ENCODE measurements around the gene CNPY1. TPM values are rescaled to one million over a fixed set of nuclear protein-coding genes. Genes with fewer than 3 reads are reported as not detected.

The CNPY1 gene
- total RNA-seq, 2 donors from 2014 or later: 0.33 TPM; not detected in 1

DNA sequence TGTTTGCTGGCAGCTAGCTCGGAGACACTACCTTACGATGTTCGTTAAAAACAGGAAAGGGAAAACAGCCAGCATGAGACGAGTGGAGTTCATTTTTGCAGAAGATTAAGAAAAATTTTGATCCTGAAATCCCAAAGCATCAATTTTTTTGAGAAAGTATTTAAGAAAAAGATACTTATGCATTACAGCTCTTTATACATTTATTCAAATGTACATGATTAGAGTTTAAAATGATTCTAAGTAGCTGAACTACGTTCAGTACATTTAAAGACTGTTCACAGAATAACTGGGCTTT is 34.7 kb downstream of the CNPY1 start:
- no peak overlapping the region for H3K27ac Mint-ChIP-seq
- TF ChIP-seq CTCF (conservative IDR thresholded peaks at IDR 0.05): no peak
- WGBS, 2 experiments (ENCODE audit: insufficient coverage in 1 of 2, insufficient read length in 1 of 2): 22 to 25% methylated on average over 4 to 5 of the region's 5 CpGs
- DNase-seq: no peak
- H3K36me3 Mint-ChIP-seq (ENCODE audit: low read depth): no peaks in the 10 kb centered on the region
- Histone ChIP-seq H3K4me3 (ENCODE audit: low read length) (no peak overlapping the region), H3K36me3 (ENCODE audit: control insufficient read depth, insufficient read depth, low read length) (no peaks in the 10 kb centered on the region), H3K9ac (ENCODE audit: extremely low read depth, low read length, poor library complexity, severe bottlenecking) (no peak overlapping the region), H3K4me1 (ENCODE audit: control insufficient read depth, insufficient read depth, low read length) (no peaks in the 10 kb centered on the region), H3K27ac (ENCODE audit: low read depth, low read length) (no peak overlapping the region), H3K27me3 (ENCODE audit: control insufficient read depth, insufficient read depth, low read length, poor library complexity, severe bottlenecking) (peaks cover 98% of the 10 kb centered on the region), H3K9me3 (ENCODE audit: control insufficient read depth, low read length) (no peaks in the 10 kb centered on the region)
- no peak overlapping the region for H3K4me3 Mint-ChIP-seq
- H3K4me1 Mint-ChIP-seq: peaks cover 23% of the 10 kb centered on the region
- H3K9me3 Mint-ChIP-seq: no peaks in the 10 kb centered on the region
- H3K27me3 Mint-ChIP-seq (ENCODE audit: insufficient read depth): peaks cover 98% of the 10 kb centered on the region

DNA sequence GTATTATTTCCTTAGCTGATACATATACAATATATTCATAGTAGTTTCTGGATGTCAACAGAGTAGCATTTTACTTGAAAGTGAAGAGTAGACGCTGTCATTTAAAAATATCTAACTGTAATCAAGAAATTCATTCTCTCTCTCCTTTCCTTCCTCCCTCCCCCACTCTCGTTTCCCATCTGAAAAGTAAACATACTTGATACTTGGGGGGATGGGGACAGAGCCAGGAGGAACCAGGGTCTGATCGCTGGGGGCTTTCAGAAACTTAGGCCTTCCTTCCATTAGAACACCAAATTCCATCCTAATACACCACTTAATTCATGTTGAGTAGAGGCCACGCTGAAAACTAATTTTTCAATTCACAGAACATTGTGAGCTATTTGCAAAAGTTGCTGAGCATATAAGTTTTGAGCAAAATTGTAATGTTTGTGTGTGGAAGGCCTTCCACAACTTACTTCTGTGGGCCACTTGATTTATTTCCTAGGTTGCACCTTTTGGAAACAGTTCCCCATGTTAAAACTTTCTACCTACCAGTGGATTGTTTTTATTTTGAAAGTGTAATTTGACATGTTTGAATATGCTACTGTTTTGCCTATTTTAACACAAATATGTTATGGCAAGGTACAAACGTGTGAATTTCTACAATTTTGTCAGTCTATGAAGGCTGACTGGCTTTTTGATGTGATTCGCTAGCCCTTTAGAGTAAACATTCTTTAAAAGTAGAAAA is 35.2 kb downstream of the CNPY1 start:
- peaks cover 98% of the 10 kb centered on the region for H3K27me3 ChIP-seq (ENCODE audit: control insufficient read depth, insufficient read depth, low read length, poor library complexity, severe bottlenecking)
- no peaks in the 10 kb centered on the region for H3K4me1 ChIP-seq (ENCODE audit: control insufficient read depth, insufficient read depth, low read length)
- no peak overlapping the region for H3K4me3 Mint-ChIP-seq
- TF ChIP-seq CTCF (conservative IDR thresholded peaks at IDR 0.05): no peak
- peak; percentile 34 for DNase-seq
- H3K27ac Mint-ChIP-seq: no peak overlapping the region
- WGBS, 2 experiments (ENCODE audit: insufficient coverage in 1 of 2, insufficient read length in 1 of 2): 3 to 7% methylated on average over 3 to 5 of the region's 6 CpGs
- no peak overlapping the region for H3K27ac ChIP-seq (ENCODE audit: low read depth, low read length)
- no peak overlapping the region for H3K9ac ChIP-seq (ENCODE audit: extremely low read depth, low read length, poor library complexity, severe bottlenecking)
- H3K9me3 ChIP-seq (ENCODE audit: control insufficient read depth, low read length): no peaks in the 10 kb centered on the region
- H3K9me3 Mint-ChIP-seq: no peaks in the 10 kb centered on the region
- peaks cover 98% of the 10 kb centered on the region for H3K27me3 Mint-ChIP-seq (ENCODE audit: insufficient read depth)
- no peaks in the 10 kb centered on the region for H3K36me3 ChIP-seq (ENCODE audit: control insufficient read depth, insufficient read depth, low read length)
- no peak overlapping the region for H3K4me3 ChIP-seq (ENCODE audit: low read length)
- peaks cover 23% of the 10 kb centered on the region for H3K4me1 Mint-ChIP-seq
- H3K36me3 Mint-ChIP-seq (ENCODE audit: low read depth): no peaks in the 10 kb centered on the region

- Histone ChIP-seq H3K4me3 (ENCODE audit: low read length) (peak overlapping the region; percentile 73), H3K36me3 (ENCODE audit: control insufficient read depth, insufficient read depth, low read length) (no peaks in the 10 kb centered on the region), H3K9me3 (ENCODE audit: control insufficient read depth, low read length) (no peaks in the 10 kb centered on the region), H3K27ac (ENCODE audit: low read depth, low read length) (peak overlapping the region; percentile 94), H3K27me3 (ENCODE audit: control insufficient read depth, insufficient read depth, low read length, poor library complexity, severe bottlenecking) (peaks cover 98% of the 10 kb centered on the region), H3K4me1 (ENCODE audit: control insufficient read depth, insufficient read depth, low read length) (no peaks in the 10 kb centered on the region), H3K9ac (ENCODE audit: extremely low read depth, low read length, poor library complexity, severe bottlenecking) (no peak overlapping the region)
- H3K36me3 Mint-ChIP-seq (ENCODE audit: low read depth): no peaks in the 10 kb centered on the region
- WGBS, 2 experiments (ENCODE audit: insufficient coverage in 1 of 2, insufficient read length in 1 of 2): 0 to 1% methylated on average over 29 to 68 of the region's 68 CpGs
- H3K4me1 Mint-ChIP-seq: peaks cover 23% of the 10 kb centered on the region
- H3K27me3 Mint-ChIP-seq (ENCODE audit: insufficient read depth): peaks cover 98% of the 10 kb centered on the region
- peak overlapping the region; percentile 4 for H3K27ac Mint-ChIP-seq
- no peaks in the 10 kb centered on the region for H3K9me3 Mint-ChIP-seq
- peak; percentile 73 for TF ChIP-seq CTCF (conservative IDR thresholded peaks at IDR 0.05)
- DNase-seq: peak; percentile 89
- H3K4me3 Mint-ChIP-seq: peak overlapping the region; percentile 66
These were observed 36.4 kb downstream of the CNPY1 start for GRCh38 chr7:155509725-155510551.
